Trophoblast cell (in vitro differentiated cells and primary cell): ENCODE data around the gene GARNL3.
A peak's percentile ranks its signal among the peaks of the same experiment; 100 is the strongest.

ENCODE experiments used
- DNase-seq, 2 donors: peaks; one replicate each; pipeline ENCODE4 v3.0.0-alpha.2; 2016
- H2AFZ ChIP-seq: 2 replicates; pipeline ENCODE4 v1.6.1; 2013; ENCODE audit warnings: low read length, moderate library complexity, mild to moderate bottlenecking; ENCODE audit not compliant: insufficient read depth, poor library complexity
- H2AK5ac ChIP-seq: 2 replicates; pipeline ENCODE4 v1.6.1; 2013; ENCODE audit warnings: mild to moderate bottlenecking, low read length
- H2BK120ac ChIP-seq: 2 replicates; pipeline ENCODE4 v1.6.1; 2013; ENCODE audit warnings: low read length, mild to moderate bottlenecking, moderate library complexity; ENCODE audit not compliant: insufficient read depth, poor library complexity
- H2BK12ac ChIP-seq: 2 replicates; pipeline ENCODE4 v1.6.1; 2013; ENCODE audit warnings: mild to moderate bottlenecking, low read length, moderate library complexity
- H2BK5ac ChIP-seq: 2 replicates; pipeline ENCODE4 v1.6.1; 2013; ENCODE audit warnings: low read length, low read depth, moderate library complexity, mild to moderate bottlenecking; ENCODE audit not compliant: poor library complexity
- H3K14ac ChIP-seq: 2 replicates; pipeline ENCODE4 v1.6.1; 2013; ENCODE audit warnings: mild to moderate bottlenecking, low read length
- H3K18ac ChIP-seq: 2 replicates; pipeline ENCODE4 v1.6.1; 2013; ENCODE audit warnings: mild to moderate bottlenecking, low read length
- H3K23ac ChIP-seq: 2 replicates; pipeline ENCODE4 v1.6.1; 2013; ENCODE audit warnings: low read length
- H3K27ac ChIP-seq: 2 replicates; pipeline ENCODE4 v1.5.1; 2013; ENCODE audit warnings: low read depth, mild to moderate bottlenecking, inconsistent platforms, low read length, moderate library complexity
- H3K27me3 ChIP-seq: 2 replicates; pipeline ENCODE4 v1.6.1; 2013; ENCODE audit warnings: inconsistent platforms, mild to moderate bottlenecking, low read length, moderate library complexity; ENCODE audit not compliant: insufficient read depth
- H3K36me3 ChIP-seq, 2 experiments: 1 replicate in 1 of 2; 2 replicates in 1 of 2; pipeline ENCODE4 v1.6.1; 2013; ENCODE audit warnings: low read length in 2 of 2, mild to moderate bottlenecking in 2 of 2, moderate library complexity in 1 of 2; ENCODE audit not compliant: insufficient read depth in 2 of 2, control insufficient read depth in 1 of 2
- H3K4ac ChIP-seq: 2 replicates; pipeline ENCODE4 v1.6.1; 2013; ENCODE audit warnings: low read depth, mild to moderate bottlenecking, low read length, moderate library complexity
- H3K4me1 ChIP-seq, 2 experiments: 1 replicate in 1 of 2; 2 replicates in 1 of 2; pipeline ENCODE4 v1.6.1; 2013; ENCODE audit warnings: low read length in 2 of 2, mild to moderate bottlenecking in 2 of 2, moderate library complexity in 1 of 2; ENCODE audit not compliant: insufficient read depth in 2 of 2, control insufficient read depth in 1 of 2
- H3K4me2 ChIP-seq: 2 replicates; pipeline ENCODE4 v1.6.1; 2013; ENCODE audit warnings: inconsistent platforms, mild to moderate bottlenecking, low read length, moderate library complexity
- H3K4me3 ChIP-seq: 2 replicates; pipeline ENCODE4 v1.5.1; 2013; ENCODE audit warnings: mild to moderate bottlenecking, low read depth, low read length, inconsistent platforms
- H3K79me1 ChIP-seq: one replicate; pipeline ENCODE4 v1.6.1; 2013; ENCODE audit warnings: low read length
- H3K79me2 ChIP-seq: 2 replicates; pipeline ENCODE4 v1.6.1; 2013; ENCODE audit warnings: low read length, mild to moderate bottlenecking; ENCODE audit not compliant: control insufficient read depth, insufficient read depth, poor library complexity
- H3K9ac ChIP-seq: 2 replicates; pipeline ENCODE4 v1.6.1; 2013; ENCODE audit warnings: mild to moderate bottlenecking, low read length
- H3K9me3 ChIP-seq: 2 replicates; pipeline ENCODE4 v1.6.1; 2013; ENCODE audit warnings: low read depth, mild to moderate bottlenecking, control low read depth, inconsistent platforms, low read length; ENCODE audit not compliant: insufficient read depth
- H4K12ac ChIP-seq: 2 replicates; pipeline ENCODE4 v1.6.1; 2013; ENCODE audit warnings: low read depth, mild to moderate bottlenecking, low read length, moderate library complexity
- H4K8ac ChIP-seq: 2 replicates; pipeline ENCODE4 v1.6.1; 2013; ENCODE audit warnings: low read depth, mild to moderate bottlenecking, low read length, moderate library complexity
- H4K91ac ChIP-seq: one replicate; pipeline ENCODE4 v1.6.1; 2013; ENCODE audit warnings: low read depth, mild to moderate bottlenecking, low read length, moderate library complexity
- WGBS: extraction: QIAGEN DNeasy Blood & Tissue Kit; methylation state at CpG from one replicate; pipeline ENCODE4 v1.1.7; 2013; ENCODE audit warnings: missing lambda C conversion rate; ENCODE audit not compliant: insufficient read length, insufficient coverage; ENCODE audit errors: extremely low coverage; 5-methylcytosine and 5-hydroxymethylcytosine counted together

Gene GARNL3

DNA sequence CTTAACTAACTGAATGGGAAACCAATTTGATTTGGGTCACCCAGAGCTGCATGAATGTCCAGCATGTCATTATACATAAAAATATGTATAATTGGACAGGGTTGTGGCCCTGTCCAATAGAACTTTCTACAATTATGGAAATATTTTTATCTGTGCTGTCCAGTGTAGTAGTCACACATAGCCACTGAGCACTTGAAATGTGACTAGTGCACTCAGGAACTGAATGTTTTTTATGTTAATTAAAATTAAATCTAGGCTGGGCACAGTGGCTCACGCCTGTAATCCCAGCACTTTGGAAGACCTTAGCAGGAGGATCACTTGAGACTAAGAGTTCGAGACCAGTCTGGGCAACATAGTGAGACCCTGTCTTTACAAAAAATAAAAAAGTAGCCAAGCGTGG, 18.6 kb downstream of the GARNL3 start:
- Histone ChIP-seq H4K91ac (no peak overlapping the region), H2BK5ac (no peak overlapping the region), H3K4me2 (no peak overlapping the region), H3K79me1 (peaks cover 3% of the 10 kb centered on the region), H2AK5ac (no peak overlapping the region), H3K27ac (no peak overlapping the region), H2BK120ac (no peak overlapping the region), H2BK12ac (no peak overlapping the region), H3K14ac (no peak overlapping the region), H3K18ac (no peak overlapping the region), H3K23ac (no peak overlapping the region), H3K4me3 (no peak overlapping the region), H3K4ac (no peak overlapping the region), H3K27me3 (no peaks in the 10 kb centered on the region), H3K79me2 (no peaks in the 10 kb centered on the region), H3K4me1 (no peaks in the 10 kb centered on the region), H3K9ac (no peak overlapping the region), H4K8ac (no peak overlapping the region), H4K12ac (no peak overlapping the region), H3K9me3 (no peaks in the 10 kb centered on the region), H2AFZ (no peak overlapping the region), H3K36me3 (no peaks in the 10 kb centered on the region)
- DNase-seq: no peak
- no CpG with 5 or more reads among the region's 3 CpGs for WGBS

GRCh38 chr9:127283917-127284497, 19.4 kb downstream of the GARNL3 start:
- Histone ChIP-seq H3K79me2 (no peaks in the 10 kb centered on the region), H2BK12ac (no peak overlapping the region), H3K14ac (no peak overlapping the region), H3K27ac (no peak overlapping the region), H3K4me3 (no peak overlapping the region), H3K27me3 (no peaks in the 10 kb centered on the region), H3K18ac (no peak overlapping the region), H2AK5ac (no peak overlapping the region), H3K9me3 (no peaks in the 10 kb centered on the region), H3K4me1 (no peaks in the 10 kb centered on the region), H4K8ac (no peak overlapping the region), H4K91ac (no peak overlapping the region), H4K12ac (no peak overlapping the region), H3K4me2 (no peak overlapping the region), H3K36me3 (no peaks in the 10 kb centered on the region), H3K23ac (no peak overlapping the region), H3K79me1 (peaks cover 2% of the 10 kb centered on the region), H2AFZ (no peak overlapping the region), H3K4ac (no peak overlapping the region), H3K9ac (no peak overlapping the region), H2BK5ac (no peak overlapping the region), H2BK120ac (no peak overlapping the region)
- WGBS: no CpG with 5 or more reads among the region's 2 CpGs
- DNase-seq: peak in 1 of 2 donors; percentile 15

- Histone ChIP-seq H3K18ac (no peak overlapping the region), H2BK12ac (no peak overlapping the region), H3K27me3 (no peaks in the 10 kb centered on the region), H3K4me1 (no peaks in the 10 kb centered on the region), H3K27ac (no peak overlapping the region), H4K8ac (no peak overlapping the region), H4K12ac (no peak overlapping the region), H3K4me3 (no peak overlapping the region), H3K79me1 (peaks cover 2% of the 10 kb centered on the region), H2BK120ac (no peak overlapping the region), H2AK5ac (no peak overlapping the region), H3K9me3 (no peaks in the 10 kb centered on the region), H3K4me2 (no peak overlapping the region), H2BK5ac (no peak overlapping the region), H3K14ac (no peak overlapping the region), H3K23ac (no peak overlapping the region), H3K79me2 (no peaks in the 10 kb centered on the region), H2AFZ (no peak overlapping the region), H3K4ac (no peak overlapping the region), H3K36me3 (no peaks in the 10 kb centered on the region), H4K91ac (no peak overlapping the region), H3K9ac (no peak overlapping the region)
- DNase-seq: no peak
Observed at GRCh38 chr9:127285965-127286364, 21.4 kb downstream of the GARNL3 start.

- Histone ChIP-seq H3K14ac (no peak overlapping the region), H2AFZ (no peak overlapping the region), H3K4me2 (no peak overlapping the region), H4K91ac (no peak overlapping the region), H3K18ac (no peak overlapping the region), H3K36me3 (no peaks in the 10 kb centered on the region), H3K79me2 (no peaks in the 10 kb centered on the region), H3K9me3 (no peaks in the 10 kb centered on the region), H3K79me1 (no peaks in the 10 kb centered on the region), H3K27me3 (no peaks in the 10 kb centered on the region), H2BK12ac (no peak overlapping the region), H2BK5ac (no peak overlapping the region), H2AK5ac (no peak overlapping the region), H4K12ac (no peak overlapping the region), H3K4me3 (no peak overlapping the region), H4K8ac (no peak overlapping the region), H3K27ac (no peak overlapping the region), H3K9ac (no peak overlapping the region), H3K23ac (no peak overlapping the region), H3K4ac (no peak overlapping the region), H3K4me1 (peaks cover 0 to 3% of the 10 kb centered on the region in 2 experiments), H2BK120ac (no peak overlapping the region)
- WGBS: no CpG with 5 or more reads among the region's 3 CpGs
- DNase-seq: no peak
Observed at GRCh38 chr9:127290561-127291065, 26.0 kb downstream of the GARNL3 start.
